NCI-H1092 treated with DMSO at 0.1 percent for 48 hours (cell line): Measurements from ENCODE around the gene G3BP1.
"Not testable (repeated sequence)": the region's sequence is repeated elsewhere in the genome, so short reads cannot be mapped to it uniquely, and the experiment has no call there.

Experiments used
- DNase-seq: peaks from one replicate; lab custom pipeline; 2025; lab: John Stamatoyannopoulos, UW

The G3BP1 gene

GRCh38 chr5:151757233-151758140, 14.3 kb upstream of the G3BP1 start:
- no peak for DNase-seq

GRCh38 chr5:151758141-151758429, 13.7 kb upstream of the G3BP1 start:
- DNase-seq = no peak

GRCh38 chr5:151758430-151759241, 13.1 kb upstream of the G3BP1 start, which contains the start of gene ATOX1:
ATOX1 (minus strand) TSS chr5:151758631; CDS start chr5:151758551, 80 bp downstream.
- DNase-seq = peak; percentile 79

GRCh38 chr5:151764801-151765200, 7.0 kb upstream of the G3BP1 start:
- DNase-seq = no peak

- no peak for DNase-seq
These were observed 4.8 kb upstream of the G3BP1 start for GRCh38 chr5:151766975-151767374.

- DNase-seq = peak; percentile 83
These were observed 1.1 kb upstream of the G3BP1 start for GRCh38 chr5:151770383-151771258.

GRCh38 chr5:151772029-151772845, 483 bp downstream of the G3BP1 start:
- DNase-seq = peak; percentile 35

- DNase-seq = peak; percentile 14
These were observed 1.2 kb downstream of the G3BP1 start for GRCh38 chr5:151772846-151773561.

- no peak for DNase-seq
These were observed 2.2 kb downstream of the G3BP1 start for GRCh38 chr5:151773951-151774350.

- DNase-seq = no peak
These were observed 3.4 kb downstream of the G3BP1 start for GRCh38 chr5:151775025-151775606.

- no peak for DNase-seq
These were observed 7.9 kb downstream of the G3BP1 start for GRCh38 chr5:151779531-151780125.

- DNase-seq = no peak
These were observed 8.6 kb downstream of the G3BP1 start for GRCh38 chr5:151780348-151780747.

GRCh38 chr5:151781201-151781600, 9.4 kb downstream of the G3BP1 start:
- no peak for DNase-seq

- DNase-seq = not testable (repeated sequence)
These were observed 11.9 kb downstream of the G3BP1 start for GRCh38 chr5:151783664-151784063.

- no peak for DNase-seq
These were observed 12.4 kb downstream of the G3BP1 start for GRCh38 chr5:151784141-151784540.

- DNase-seq = no peak
These were observed 14.7 kb downstream of the G3BP1 start for GRCh38 chr5:151786468-151786867.

- no peak for DNase-seq
These were observed 16.1 kb downstream of the G3BP1 start for GRCh38 chr5:151787817-151788216.

- DNase-seq = no peak
These were observed 21.6 kb downstream of the G3BP1 start for GRCh38 chr5:151793358-151793757.

- DNase-seq = no peak
These were observed 23.7 kb downstream of the G3BP1 start for GRCh38 chr5:151795426-151795825.

- no peak for DNase-seq
These were observed 26.9 kb downstream of the G3BP1 start for GRCh38 chr5:151798674-151799073.
